GM12875 (cell line): ENCODE measurements around the gene CHERP.

Experiments
- H3K4me3 ChIP-seq: one replicate; pipeline ENCODE4 v1.5.1; 2011; ENCODE audit warnings: low read depth, low read length, control low read depth
- CTCF ChIP-seq: IDR thresholded peaks from 2 replicates; pipeline ENCODE4 v1.5.1; 2011; ENCODE audit warnings: low read depth, mild to moderate bottlenecking, control low read depth, inconsistent platforms, low read length, moderate library complexity, borderline replicate concordance; ENCODE audit not compliant: insufficient read depth

CHERP gene

GRCh38 chr19:16527971-16528521 lies 14.2 kb downstream of the CHERP start:
- peak; percentile 65; the same call in 1 of the 2 replicates for TF ChIP-seq CTCF
- no peak overlapping the region for H3K4me3 ChIP-seq

GRCh38 chr19:16527334-16527935 lies 14.8 kb downstream of the CHERP start:
- no peak overlapping the region for H3K4me3 ChIP-seq
- TF ChIP-seq CTCF, result no peak

- TF ChIP-seq CTCF, result no peak
These were observed 16.3 kb downstream of the CHERP start for GRCh38 chr19:16525751-16526481.

GRCh38 chr19:16524991-16525734 lies 17.1 kb downstream of the CHERP start:
- TF ChIP-seq CTCF, result no peak
- H3K4me3 ChIP-seq, result no peak overlapping the region

More at GRCh38 chr19:16525751-16526481, 16.3 kb downstream of the CHERP start:
- H3K4me3 ChIP-seq, result no peak overlapping the region

- no peak for TF ChIP-seq CTCF
- H3K4me3 ChIP-seq, result no peak overlapping the region
These were observed 19.5 kb downstream of the CHERP start for GRCh38 chr19:16522559-16523377.

GRCh38 chr19:16521715-16522289 lies 20.4 kb downstream of the CHERP start:
- H3K4me3 ChIP-seq, result no peak overlapping the region
- TF ChIP-seq CTCF, result no peak
